ENCODE results near the gene MOXD1. TPM values are rescaled to one million over a fixed set of nuclear protein-coding genes. Genes with fewer than 3 reads are reported as not detected.

The MOXD1 gene
- total RNA-seq, 2 donors from 2014 or later: not detected

Other genes with a start within 250 kb of the MOXD1 start
- gene STX7, start 111.6 kb upstream of the MOXD1 start, total RNA-seq: 10 to 100 TPM; 17.7 to 28.2 TPM
- not detected for gene TAAR9, start 136.8 kb upstream of the MOXD1 start, total RNA-seq
- gene TAAR8, start 151.2 kb upstream of the MOXD1 start, total RNA-seq: not detected
- gene TAAR6, start 168.8 kb upstream of the MOXD1 start, total RNA-seq: not detected
- not detected for gene TAAR5, start 188.3 kb upstream of the MOXD1 start, total RNA-seq
- gene TAAR2, start 222.8 kb upstream of the MOXD1 start, total RNA-seq: not detected